HCT116 (cell line): ENCODE measurements around the gene DOCK9. TPM values are rescaled to one million over a fixed set of nuclear protein-coding genes. Genes with fewer than 3 reads are reported as not detected.

Experiments used
- ATAC-seq: fragments of 200-7000 bp; cut with Tn5 transposase; 2 replicates; pipeline ENCODE4 v1.9.1; 2020; ENCODE audit warnings: mild to moderate bottlenecking, moderate library complexity
- BruUV-seq: library from RNA; stranded (reverse); fragments of 400-500 nt; replicated peaks from 2 replicates; lab custom pipeline; 2021; lab: Mats Ljungman, UMichigan
- CTCF ChIA-PET: fragments of 300-600 bp; sonication (Branson Sonifier 250); formaldehyde crosslinking; loops from one replicate; lab custom pipeline; 2021; ENCODE audit warnings: antibody characterized with exemption; lab: Charles Lee
- POLR2A ChIA-PET: fragments of 300-600, 350-600 bp; sonication (Branson Sonifier 250); formaldehyde crosslinking; loops from one replicate; lab custom pipeline; 2021; ENCODE audit warnings: antibody characterized with exemption; lab: Charles Lee
- RAD21 ChIA-PET, 2 experiments: fragments of 300-600 bp; sonication (Branson Sonifier 250); formaldehyde crosslinking; loops; one replicate each; lab custom pipeline; 2023; ENCODE audit warnings: low total read pairs in 2 of 2; ENCODE audit not compliant: uncharacterized antibody in 2 of 2, unreplicated experiment in 2 of 2, low non-redundant PET in 1 of 2; lab: Charles Lee
- DNase-seq: peaks from one replicate; pipeline ENCODE4 v3.0.0-alpha.2; 2010; ENCODE audit warnings: low read depth, low spot score
- H2AFZ ChIP-seq: fragments of 200-600 bp; shearing (Covaris generic), sonication (generic); 2 replicates; pipeline ENCODE4 v1.6.1; 2017; ENCODE audit warnings: low read depth, mixed run types, mixed read lengths, antibody characterized with exemption, low read length; ENCODE audit not compliant: poor library complexity, severe bottlenecking
- H3K27ac ChIP-seq: 2 replicates; pipeline ENCODE4 v1.5.1; 2012; ENCODE audit warnings: low read depth, low read length
- H3K27me3 ChIP-seq: fragments of 200-600 bp; sonication (generic); 2 replicates; pipeline ENCODE4 v1.6.1; 2016; ENCODE audit warnings: mixed run types, low read length, mixed read lengths; ENCODE audit not compliant: insufficient read depth
- H3K36me3 ChIP-seq, 2 experiments: fragments of 200-500 bp in 1 of 2; fragments of 200-600 bp in 1 of 2; sonication (Bioruptor generic) in 1 of 2; sonication (generic) in 1 of 2; 2 replicates each; pipeline versions ENCODE4 v1.5.1 to v1.6.1; 2014 to 2016; ENCODE audit warnings: low read length in 2 of 2, inconsistent platforms in 1 of 2, mixed read lengths in 1 of 2, mixed run types in 1 of 2; ENCODE audit not compliant: insufficient read depth in 2 of 2, control insufficient read depth in 1 of 2
- H3K4me1 ChIP-seq, 2 experiments: fragments of 200-600 bp in 1 of 2; sonication (generic) in 1 of 2; 2 replicates each; pipeline versions ENCODE4 v1.5.1 to v1.6.1; 2012 to 2017; ENCODE audit warnings: low read length in 2 of 2, inconsistent platforms in 1 of 2, mild to moderate bottlenecking in 1 of 2, mixed read lengths in 1 of 2, mixed run types in 1 of 2, moderate library complexity in 1 of 2; ENCODE audit not compliant: insufficient read depth in 2 of 2, control insufficient read depth in 1 of 2
- H3K4me2 ChIP-seq: fragments of 200-600 bp; sonication (generic); 2 replicates; pipeline ENCODE4 v1.6.1; 2017; ENCODE audit warnings: mixed run types, low read length, mixed read lengths
- H3K4me3 ChIP-seq, 2 experiments: fragments of 200-600 bp in 1 of 2; sonication (generic) in 1 of 2; replicated peaks in 1 of 2; 2 replicates each; pipeline ENCODE4 v1.5.1; 2011 to 2016; ENCODE audit warnings: low read length in 2 of 2, control low read depth in 1 of 2, low read depth in 1 of 2, mild to moderate bottlenecking in 1 of 2, mixed read lengths in 1 of 2, mixed run types in 1 of 2
- H3K79me2 ChIP-seq: fragments of 200-600 bp; sonication (generic); 2 replicates; pipeline ENCODE4 v1.6.1; 2017; ENCODE audit warnings: mild to moderate bottlenecking, mixed run types, low read length, moderate library complexity, mixed read lengths; ENCODE audit not compliant: insufficient read depth
- H3K9ac ChIP-seq: fragments of 200-600 bp; sonication (generic); 2 replicates; pipeline ENCODE4 v1.6.1; 2016; ENCODE audit warnings: low read length, mixed read lengths
- H3K9me2 ChIP-seq: fragments of 200-600 bp; sonication (generic), shearing (Covaris generic); 2 replicates; pipeline ENCODE4 v1.6.1; 2017; ENCODE audit warnings: mixed run types, mild to moderate bottlenecking, moderate library complexity; ENCODE audit not compliant: insufficient read depth
- H3K9me3 ChIP-seq, 2 experiments: fragments of 200-500 bp in 1 of 2; fragments of 200-600 bp in 1 of 2; sonication (Bioruptor generic) in 1 of 2; sonication (generic) in 1 of 2; 2 replicates each; pipeline ENCODE4 v1.6.1; 2014 to 2017; ENCODE audit warnings: low read length in 2 of 2, mixed read lengths in 2 of 2, inconsistent platforms in 1 of 2, low read depth in 1 of 2, mild to moderate bottlenecking in 1 of 2, mixed run types in 1 of 2, moderate library complexity in 1 of 2; ENCODE audit not compliant: control insufficient read depth in 1 of 2, insufficient read depth in 1 of 2
- H4K20me1 ChIP-seq: fragments of 200-600 bp; sonication (generic), shearing (Covaris generic); 2 replicates; pipeline ENCODE4 v1.6.1; 2017; ENCODE audit warnings: mixed run types, mild to moderate bottlenecking, moderate library complexity; ENCODE audit not compliant: insufficient read depth
- ATF3 ChIP-seq: IDR thresholded peaks from 2 replicates; pipeline ENCODE4 v1.6.1; 2012
- CBX3 ChIP-seq: IDR thresholded peaks from 2 replicates; pipeline ENCODE4 v1.6.1; 2012; ENCODE audit warnings: low read depth
- EGR1 ChIP-seq: IDR thresholded peaks from 2 replicates; pipeline ENCODE4 v1.6.1; 2012; ENCODE audit warnings: low read depth
- ELF1 ChIP-seq: IDR thresholded peaks from 2 replicates; pipeline ENCODE4 v1.6.1; 2012; ENCODE audit warnings: low read depth, borderline replicate concordance
- EZH2 ChIP-seq: fragments of 200-600 bp; sonication (generic); IDR thresholded peaks from 2 replicates; pipeline ENCODE4 v1.6.1; 2017; ENCODE audit warnings: antibody characterized with exemption, mixed run types
- EZH2phosphoT487 ChIP-seq: fragments of 200-600 bp; IDR thresholded peaks from 2 replicates; pipeline ENCODE4 v1.6.1; 2018; ENCODE audit warnings: antibody characterized with exemption, borderline replicate concordance
- FOSL1 ChIP-seq: IDR thresholded peaks from 2 replicates; pipeline ENCODE4 v1.6.1; 2012; ENCODE audit warnings: low read depth
- POLR2A ChIP-seq: IDR thresholded peaks from 2 replicates; pipeline ENCODE4 v1.7.0; 2011; ENCODE audit warnings: borderline replicate concordance; ENCODE audit not compliant: insufficient read depth, insufficient read length; ENCODE audit errors: extremely low read depth
- POLR2AphosphoS5 ChIP-seq: IDR thresholded peaks from 2 replicates; pipeline ENCODE4 v1.6.1; 2011; ENCODE audit warnings: mild to moderate bottlenecking, low read depth, low read length, moderate library complexity
- REST ChIP-seq: IDR thresholded peaks from 2 replicates; pipeline ENCODE4 v1.6.1; 2012; ENCODE audit warnings: low read depth
- SP1 ChIP-seq: IDR thresholded peaks from 2 replicates; pipeline ENCODE4 v1.6.1; 2012; ENCODE audit warnings: low read depth
- SRF ChIP-seq: IDR thresholded peaks from 2 replicates; pipeline ENCODE4 v1.6.1; 2012; ENCODE audit warnings: low read depth
- TCF7L2 ChIP-seq: IDR thresholded peaks from 2 replicates; pipeline ENCODE4 v1.7.0; 2011; ENCODE audit warnings: borderline replicate concordance, inconsistent platforms; ENCODE audit not compliant: insufficient read depth, insufficient read length; ENCODE audit errors: extremely low read depth
- YY1 ChIP-seq: IDR thresholded peaks from 2 replicates; pipeline ENCODE4 v1.6.1; 2011; ENCODE audit warnings: low read length, low read depth, moderate library complexity, mild to moderate bottlenecking; ENCODE audit not compliant: insufficient replicate concordance; ENCODE audit errors: extremely low read depth
- ZBTB33 ChIP-seq: IDR thresholded peaks from 2 replicates; pipeline ENCODE4 v1.6.1; 2011; ENCODE audit warnings: mild to moderate bottlenecking, low read length, moderate library complexity; ENCODE audit not compliant: insufficient replicate concordance; ENCODE audit errors: extremely low read depth
- ZNF274 ChIP-seq: fragments of 200-500 bp; sonication (Bioruptor generic); IDR thresholded peaks from 2 replicates; pipeline ENCODE4 v1.6.1; 2014; ENCODE audit warnings: mild to moderate bottlenecking, low read depth, low read length, inconsistent platforms
- intact Hi-C: fragments of 100-400 bp; cut with micrococcal nuclease; formaldehyde crosslinking; loops from 2 replicates; pipeline ENCODE4 v1.10.0; 2022
- total RNA-seq: library from RNA; stranded (reverse); gene quantifications from one replicate; pipeline ENCODE4 v1.2.1, GENCODE V29; 2021; ENCODE audit not compliant: unreplicated experiment

DOCK9 gene
- total RNA-seq, 1 experiment from 2014 or later = 58.8 TPM

DNA sequence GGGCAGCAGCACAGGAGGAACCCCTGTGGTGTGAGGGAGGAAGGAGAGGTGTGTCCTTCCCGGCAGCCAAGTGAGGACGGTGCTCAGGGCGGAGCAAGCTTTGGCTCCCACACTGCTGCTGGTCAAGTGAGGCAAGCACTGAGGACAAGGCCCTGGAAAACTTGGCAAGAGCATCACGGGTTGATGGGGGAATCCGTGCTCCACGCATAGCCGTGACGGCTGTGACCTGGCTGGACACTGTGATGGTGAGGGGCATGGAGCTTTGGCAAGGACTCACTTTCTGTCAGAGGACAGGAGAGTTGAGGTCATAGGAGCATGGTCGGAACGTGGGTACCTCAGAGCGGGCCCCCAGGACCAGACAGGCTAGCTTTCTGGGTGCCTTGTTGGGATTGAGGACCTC is 196.4 kb downstream of the DOCK9 start:
- BruUV-seq = no TSS peak
- ChIA-PET POLR2A (no interaction called here), CTCF (no interaction called here), RAD21 (no interaction called here)
- Histone ChIP-seq H4K20me1 (no peaks in the 10 kb centered on the region), H3K4me3 (no peak overlapping the region), H3K9me3 (no peaks in the 10 kb centered on the region), H3K4me1 (peaks cover 5 to 21% of the 10 kb centered on the region in 2 experiments; a peak in 3 of 4 replicates), H3K27ac (no peak overlapping the region), H2AFZ (no peak overlapping the region), H3K27me3 (no peaks in the 10 kb centered on the region), H3K79me2 (no peaks in the 10 kb centered on the region), H3K9ac (no peak overlapping the region), H3K4me2 (no peak overlapping the region), H3K36me3 (no peaks in the 10 kb centered on the region), H3K9me2 (no peaks in the 10 kb centered on the region)
- TF ChIP-seq SRF (no peak), TCF7L2 (no peak), REST (no peak)
- DNase-seq = no peak
- ATAC-seq = no peak
- intact Hi-C loops = no loop called here

DNA sequence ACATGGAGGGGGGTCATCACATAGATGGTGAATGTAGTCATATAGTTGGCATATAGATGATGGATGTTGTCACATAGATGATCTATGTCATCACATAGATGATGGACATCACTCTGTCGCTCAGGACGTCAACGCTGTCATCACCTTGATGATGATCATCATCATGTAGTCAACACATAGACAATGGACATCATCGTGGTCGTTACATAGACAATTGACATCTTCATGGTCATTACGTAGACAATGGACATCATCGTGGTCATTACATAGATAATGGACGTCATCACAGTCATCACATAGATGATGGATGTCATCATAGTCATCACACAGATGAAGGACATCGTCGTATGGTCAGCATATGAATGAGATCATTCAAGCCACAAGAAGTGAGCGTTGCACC is 196.8 kb downstream of the DOCK9 start:
- BruUV-seq = no TSS peak
- Histone ChIP-seq H3K27me3 (no peaks in the 10 kb centered on the region), H3K9ac (no peak overlapping the region), H3K4me3 (no peak overlapping the region), H3K9me2 (no peaks in the 10 kb centered on the region), H3K9me3 (no peaks in the 10 kb centered on the region), H4K20me1 (no peaks in the 10 kb centered on the region), H3K4me2 (no peak overlapping the region), H3K36me3 (no peaks in the 10 kb centered on the region), H3K79me2 (no peaks in the 10 kb centered on the region), H3K27ac (no peak overlapping the region), H3K4me1 (peaks cover 7 to 25% of the 10 kb centered on the region in 2 experiments), H2AFZ (no peak overlapping the region)
- ATAC-seq (no peak), DNase-seq (no peak)
- RAD21 ChIA-PET = no interaction called here
- CTCF ChIA-PET = no interaction called here
- intact Hi-C loops = no loop called here
- POLR2A ChIA-PET = no interaction called here
- no peak for TF ChIP-seq SRF
- TF ChIP-seq EZH2phosphoT487 = no peak
- TF ChIP-seq YY1 = no peak
- no peak for TF ChIP-seq ZNF274
- no peak for TF ChIP-seq FOSL1
- TF ChIP-seq CBX3 = no peak
- TF ChIP-seq POLR2A = no peak
- TF ChIP-seq POLR2AphosphoS5 = no peak
- no peak for TF ChIP-seq EGR1
- no peak for TF ChIP-seq ATF3
- TF ChIP-seq ZBTB33 = no peak
- TF ChIP-seq TCF7L2 = no peak
- no peak for TF ChIP-seq EZH2
- no peak for TF ChIP-seq ELF1
- TF ChIP-seq SP1 = no peak
